Stimulated activated CD8-positive, alpha-beta memory T cell treated with anti-CD3 and anti-CD28 coated beads, Interleukin-4, amount 100 ng/mL, for 4 hours (primary cell): ENCODE results near the gene CPVL.
"Not testable (repeated sequence)": the region's sequence is repeated elsewhere in the genome, so short reads cannot be mapped to it uniquely, and the experiment has no call there.

Experiments
- DNase-seq, 2 donors: peaks; one replicate each; pipeline ENCODE4 v3.0.0-alpha.2; 2020; ENCODE audit warnings: low read depth in 2 of 2, low spot score in 1 of 2

The CPVL gene

GRCh38 chr7:29093091-29093490, 53.2 kb downstream of the CPVL start:
- DNase-seq = not testable (repeated sequence)

- DNase-seq = no peak
These were observed 54.6 kb downstream of the CPVL start for GRCh38 chr7:29091715-29092114.

GRCh38 chr7:29090836-29091601, 55.3 kb downstream of the CPVL start:
- no peak for DNase-seq

GRCh38 chr7:29090151-29090805, 56.1 kb downstream of the CPVL start:
- no peak for DNase-seq

- no peak for DNase-seq
These were observed 58.5 kb downstream of the CPVL start for GRCh38 chr7:29087840-29088170.

GRCh38 chr7:29086545-29086944, 59.8 kb downstream of the CPVL start:
- DNase-seq = no peak

GRCh38 chr7:29084832-29085231, 61.5 kb downstream of the CPVL start:
- no peak for DNase-seq

GRCh38 chr7:29080803-29081202, 65.5 kb downstream of the CPVL start:
- no peak for DNase-seq

- DNase-seq = no peak
These were observed 67.8 kb downstream of the CPVL start for GRCh38 chr7:29078311-29079260.

GRCh38 chr7:29077854-29078253, 68.5 kb downstream of the CPVL start:
- DNase-seq = no peak

GRCh38 chr7:29077176-29077575, 69.2 kb downstream of the CPVL start:
- no peak for DNase-seq

- no peak for DNase-seq
These were observed 69.7 kb downstream of the CPVL start for GRCh38 chr7:29076631-29077030.

GRCh38 chr7:29075606-29076005, 70.7 kb downstream of the CPVL start:
- DNase-seq = no peak

- no peak for DNase-seq
These were observed 75.0 kb downstream of the CPVL start for GRCh38 chr7:29071203-29071874.

GRCh38 chr7:29066641-29067040, 79.7 kb downstream of the CPVL start:
- no peak for DNase-seq

GRCh38 chr7:29065181-29065857, 81.0 kb downstream of the CPVL start:
- DNase-seq = no peak

- DNase-seq = no peak
These were observed 82.5 kb downstream of the CPVL start for GRCh38 chr7:29063872-29064271.

GRCh38 chr7:29063236-29063635, 83.1 kb downstream of the CPVL start:
- DNase-seq = no peak

- DNase-seq = no peak
These were observed 93.0 kb downstream of the CPVL start for GRCh38 chr7:29053105-29053872.

- no peak for DNase-seq
These were observed 99.4 kb downstream of the CPVL start for GRCh38 chr7:29046978-29047377.
